ENCODE measurements around the gene IRF6.
"Not testable (repeated sequence)": the region's sequence is repeated elsewhere in the genome, so short reads cannot be mapped to it uniquely, and the experiment has no call there.

The IRF6 gene

DNA sequence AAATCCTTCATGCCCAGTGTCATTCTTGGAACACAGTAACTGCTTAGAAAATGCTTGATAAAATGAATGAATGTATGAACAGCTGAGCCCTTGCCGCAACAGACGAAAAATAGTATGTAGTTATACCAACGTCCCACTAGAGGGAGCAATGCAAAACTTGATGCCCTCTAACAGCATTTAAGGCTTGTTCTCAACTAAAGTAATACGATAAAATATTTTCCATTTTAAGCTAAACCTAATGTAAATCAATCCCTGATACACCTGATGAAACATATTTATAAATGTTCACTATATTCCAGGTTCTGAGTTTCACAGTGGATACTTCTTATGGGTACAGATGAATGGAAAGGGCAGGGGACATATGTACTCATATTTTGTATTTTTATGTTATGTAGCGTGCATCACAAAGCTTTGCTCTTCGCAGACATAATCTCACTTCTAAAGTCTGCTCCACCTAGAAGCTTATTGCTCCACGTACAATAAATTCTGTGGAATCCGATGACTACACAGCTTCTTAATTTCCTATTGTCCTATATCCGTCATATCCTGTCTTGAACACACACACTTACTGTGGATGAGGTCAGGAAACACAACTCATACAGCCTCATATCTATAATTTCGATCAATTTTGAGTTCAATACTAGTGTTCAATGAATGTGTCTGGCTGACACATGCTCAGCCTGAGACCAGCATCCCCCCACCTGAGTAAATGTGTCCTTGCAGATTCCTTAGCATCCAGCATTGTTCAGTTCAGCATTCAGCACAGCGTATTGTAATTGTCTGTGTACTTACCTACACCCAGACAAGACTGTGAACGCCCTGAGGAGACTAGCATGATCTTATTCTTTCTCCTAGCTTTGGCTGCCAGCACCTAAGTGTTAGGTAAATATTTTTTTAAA is 17.4 kb upstream of the IRF6 start:
- no peak for DNase-seq (ENCODE audit: low read depth in 2 of 2)

GRCh38 chr1:209822706-209823105 is 16.8 kb upstream of the IRF6 start:
- DNase-seq (ENCODE audit: low read depth in 2 of 2): no peak

DNA sequence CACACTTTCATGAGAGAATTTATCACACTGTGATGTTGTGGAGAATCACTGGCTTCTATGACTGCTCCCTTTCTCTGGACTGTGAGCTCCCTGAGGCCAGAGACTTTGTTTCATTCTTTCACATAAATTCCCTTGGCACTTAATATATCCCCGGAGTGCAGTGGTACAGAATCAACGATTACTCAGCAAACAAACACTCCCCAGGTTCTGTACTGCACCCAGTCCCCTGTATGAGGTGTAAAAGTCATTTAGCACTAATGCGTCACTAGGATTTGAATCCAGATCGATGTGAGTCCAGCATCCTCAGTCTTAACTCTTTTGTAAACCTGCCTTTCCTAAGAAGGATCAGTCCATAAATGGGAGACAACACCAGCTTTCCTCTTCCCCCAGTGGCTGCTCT is 15.0 kb upstream of the IRF6 start:
- no peak for DNase-seq (ENCODE audit: low read depth in 2 of 2)

GRCh38 chr1:209819058-209819457 is 13.1 kb upstream of the IRF6 start:
- no peak for DNase-seq (ENCODE audit: low read depth in 2 of 2)

- no peak for DNase-seq (ENCODE audit: low read depth in 2 of 2)
These were observed 11.7 kb upstream of the IRF6 start for GRCh38 chr1:209817691-209818090.

- no peak for DNase-seq (ENCODE audit: low read depth in 2 of 2)
These were observed 11.0 kb upstream of the IRF6 start for GRCh38 chr1:209816923-209817322.

DNA sequence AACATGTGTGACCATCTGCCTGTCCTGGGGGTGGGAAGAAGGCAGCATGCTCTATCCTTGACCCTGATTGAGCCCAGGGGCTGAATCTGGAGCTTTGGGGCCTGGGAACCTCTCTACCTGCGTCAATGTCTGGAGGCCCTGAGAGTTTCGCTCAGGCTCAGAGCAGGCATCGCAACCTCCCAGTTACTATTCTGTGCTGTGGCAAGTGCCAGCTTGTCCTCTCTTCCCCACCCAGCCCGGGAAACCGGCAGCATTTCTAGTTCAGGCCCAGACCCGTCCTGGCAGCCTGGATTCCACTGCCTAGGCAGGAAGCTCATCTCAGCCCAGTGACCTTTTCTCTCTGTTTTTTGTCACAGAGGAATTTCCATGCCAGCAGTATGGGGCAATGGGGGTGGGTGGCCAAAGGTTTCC is 10.0 kb upstream of the IRF6 start:
- DNase-seq (ENCODE audit: low read depth in 2 of 2): no peak

DNA sequence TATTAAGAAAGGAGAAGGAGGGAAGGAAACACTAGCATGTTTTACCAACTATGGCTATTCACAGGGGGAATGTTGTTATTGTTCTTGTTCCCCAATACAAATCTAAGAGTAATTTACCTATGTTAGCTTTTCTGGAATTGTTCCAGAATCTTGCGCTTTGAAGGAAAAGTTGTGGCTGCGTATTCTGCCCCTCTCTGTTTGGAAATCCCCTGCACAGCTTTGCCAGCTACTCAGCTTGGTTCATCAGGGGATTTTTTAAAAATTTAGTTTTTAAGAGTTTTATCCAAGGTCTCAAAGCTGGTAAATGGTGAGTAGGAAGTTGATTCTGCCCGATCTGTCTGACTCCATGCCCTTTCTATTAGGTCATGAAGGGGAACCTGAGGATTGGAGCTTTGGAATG is 9.5 kb upstream of the IRF6 start:
- DNase-seq (ENCODE audit: low read depth in 2 of 2): no peak

GRCh38 chr1:209813902-209814301 is 8.0 kb upstream of the IRF6 start:
- no peak for DNase-seq (ENCODE audit: low read depth in 2 of 2)

DNA sequence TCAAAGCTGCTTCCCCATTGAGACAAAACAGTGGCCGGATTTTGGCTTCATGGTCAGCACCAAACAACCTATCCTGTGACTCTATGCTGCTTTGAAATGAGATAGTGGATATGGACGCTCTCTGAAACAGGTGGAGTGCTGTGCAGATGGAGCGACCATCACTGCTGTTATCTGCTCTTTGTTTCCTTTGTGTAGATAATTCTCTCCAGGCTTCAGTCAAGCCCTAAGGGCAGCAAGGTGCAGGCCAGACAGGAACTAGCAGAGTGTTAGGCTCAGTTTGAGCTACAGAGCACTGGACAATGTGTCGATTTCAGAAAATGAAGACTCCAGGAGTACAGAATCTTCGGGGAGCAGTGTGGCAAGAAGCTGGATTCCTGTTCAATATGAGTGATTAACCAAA is 4.8 kb upstream of the IRF6 start:
- DNase-seq (ENCODE audit: low read depth in 2 of 2): no peak

DNA sequence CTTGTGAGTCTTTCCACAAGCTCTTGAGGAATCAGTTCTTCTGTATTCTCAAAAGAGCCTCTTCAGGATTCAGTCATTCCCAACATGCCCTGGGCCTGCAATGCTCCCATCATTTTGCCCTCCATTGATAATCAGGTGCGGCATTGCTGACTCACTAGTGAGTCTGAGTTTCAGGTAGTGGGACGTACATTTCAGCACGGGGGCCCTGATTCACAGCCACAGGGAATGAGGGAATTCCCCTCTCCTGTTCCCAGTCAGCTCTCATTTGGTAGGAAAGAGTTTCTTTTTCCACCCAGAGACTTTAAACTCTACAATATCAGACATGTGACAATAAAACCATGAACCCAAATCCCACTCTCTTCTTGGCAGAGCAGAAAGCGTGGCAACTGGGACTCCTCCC is 3.7 kb upstream of the IRF6 start:
- no peak for DNase-seq (ENCODE audit: low read depth in 2 of 2)

DNA sequence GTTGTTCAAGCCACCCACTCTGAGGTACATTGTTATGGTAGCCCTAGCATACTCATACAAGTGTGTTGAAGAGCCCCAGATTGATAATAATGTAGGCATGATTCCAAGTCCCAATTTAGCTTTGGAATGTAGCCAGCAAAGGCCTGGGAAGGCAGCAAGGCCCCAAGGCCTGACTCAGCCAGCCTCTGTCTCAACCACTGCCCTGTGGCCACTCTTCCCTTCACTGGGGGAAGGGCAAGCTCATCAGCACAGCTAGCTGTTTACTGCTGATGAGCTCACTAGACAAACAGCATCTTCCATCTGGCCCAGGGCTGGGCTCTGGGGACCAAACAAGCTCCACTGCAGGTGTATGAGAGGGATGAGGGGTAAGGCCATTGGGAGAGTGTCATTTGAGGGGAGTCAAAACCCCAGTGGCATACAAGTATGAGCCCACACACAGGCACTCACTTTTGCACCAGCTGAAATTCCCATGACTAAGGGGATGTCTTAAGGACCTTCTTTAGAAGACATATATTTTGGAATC is 2.2 kb upstream of the IRF6 start:
- no peak for DNase-seq (ENCODE audit: low read depth in 2 of 2)

GRCh38 chr1:209807509-209807908 is 1.6 kb upstream of the IRF6 start:
- no peak for DNase-seq (ENCODE audit: low read depth in 2 of 2)

GRCh38 chr1:209805341-209805781 is 581 bp downstream of the IRF6 start:
- no peak for DNase-seq (ENCODE audit: low read depth in 2 of 2)

- DNase-seq (ENCODE audit: low read depth in 2 of 2): no peak
These were observed 2.4 kb downstream of the IRF6 start for GRCh38 chr1:209803568-209803967.

DNA sequence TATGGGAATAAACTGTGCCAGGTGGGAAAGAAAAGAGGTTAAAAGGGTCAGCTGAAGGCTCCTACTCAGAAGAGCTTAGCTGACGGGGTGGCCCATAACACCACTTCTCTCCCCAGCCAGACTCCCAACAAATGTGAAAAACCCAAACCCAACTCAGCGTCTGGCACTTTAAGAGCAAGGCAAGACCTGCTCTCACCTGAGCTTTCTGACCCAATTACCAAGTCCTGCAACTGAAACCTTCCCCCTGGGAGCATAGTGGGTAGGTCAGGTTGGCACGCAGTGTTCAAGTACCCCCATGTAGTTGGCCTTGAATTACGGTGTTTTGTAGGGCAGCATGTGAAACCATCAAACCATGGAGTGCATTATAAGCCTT is 3.2 kb downstream of the IRF6 start:
- DNase-seq (ENCODE audit: low read depth in 2 of 2): no peak

DNA sequence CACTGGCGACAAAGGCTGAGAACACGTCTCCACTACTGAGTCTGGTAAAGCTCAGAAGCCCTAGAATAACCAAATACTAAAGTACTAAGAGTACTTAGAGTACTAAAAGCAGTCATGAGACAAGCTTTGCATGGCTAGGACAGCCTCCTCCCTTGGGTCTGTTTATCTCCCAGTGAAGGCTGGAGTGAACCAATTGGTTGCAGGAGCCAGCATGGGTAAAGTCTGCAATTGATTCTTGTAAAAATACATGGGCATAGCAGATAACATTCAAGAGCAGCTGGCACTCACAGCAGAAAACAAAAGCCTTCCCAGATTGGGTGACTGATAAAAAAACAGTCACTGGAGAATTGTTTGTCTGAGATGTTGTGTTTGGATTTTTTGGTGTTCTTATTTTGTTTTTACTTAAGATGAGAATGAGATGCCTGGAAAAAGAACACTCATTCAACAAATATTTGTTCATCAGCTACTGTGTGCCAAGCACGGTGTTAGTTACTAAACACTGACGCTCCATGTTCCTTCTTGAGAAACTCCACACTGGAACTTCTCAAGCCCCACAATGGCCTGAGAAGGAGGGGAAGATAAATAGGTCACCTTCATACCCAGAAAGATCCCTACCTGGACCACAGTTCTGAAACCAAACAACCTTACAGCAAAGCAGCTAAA is 3.7 kb downstream of the IRF6 start:
- no peak for DNase-seq (ENCODE audit: low read depth in 2 of 2)

GRCh38 chr1:209800984-209801834 is 4.7 kb downstream of the IRF6 start:
- no peak for DNase-seq (ENCODE audit: low read depth in 2 of 2)

- DNase-seq (ENCODE audit: low read depth in 2 of 2): no peak
These were observed 7.8 kb downstream of the IRF6 start for GRCh38 chr1:209797978-209798639.

- DNase-seq (ENCODE audit: low read depth in 2 of 2): not testable (repeated sequence)
These were observed 12.2 kb downstream of the IRF6 start for GRCh38 chr1:209793711-209794110.

GRCh38 chr1:209791920-209792319 is 14.0 kb downstream of the IRF6 start:
- no peak for DNase-seq (ENCODE audit: low read depth in 2 of 2)
